SH-SY5Y (cell line): ENCODE results near the gene OSBP.

Experiments
- GATA2 ChIP-seq: IDR thresholded peaks from 2 replicates; pipeline ENCODE4 v1.6.1; 2011; ENCODE audit warnings: mild to moderate bottlenecking, low read depth, low read length
- GATA3 ChIP-seq: IDR thresholded peaks from 2 replicates; pipeline ENCODE4 v1.6.1; 2011; ENCODE audit warnings: low read depth, mild to moderate bottlenecking, low read length, moderate library complexity

DNA sequence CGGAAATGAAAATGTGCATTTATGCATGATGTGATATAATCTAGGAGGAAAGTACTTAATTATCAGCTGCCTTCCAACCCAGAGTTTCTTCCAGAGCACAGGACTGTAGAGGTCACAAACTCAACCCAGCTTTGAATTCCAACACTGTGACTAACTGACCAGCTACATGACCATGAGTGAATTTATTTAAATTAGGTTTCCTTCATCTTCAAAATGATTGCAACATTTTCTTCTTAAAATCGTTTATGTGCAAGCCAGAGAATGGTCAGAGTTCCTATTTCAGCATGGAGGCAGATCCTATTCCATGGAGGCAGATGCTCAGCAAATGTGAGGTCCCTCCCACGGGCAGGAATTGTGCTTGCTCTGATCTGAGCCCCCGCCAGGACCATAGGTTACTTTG is 42.4 kb downstream of the OSBP start:
- no peak for TF ChIP-seq GATA2
- TF ChIP-seq GATA3, result no peak
